ENCODE results near the gene TMC5. TPM values are rescaled to one million over a fixed set of nuclear protein-coding genes. Genes with fewer than 3 reads are reported as not detected.
A peak's percentile ranks its signal among the peaks of the same experiment; 100 is the strongest.

The TMC5 gene
- total and polyA plus RNA-seq, 2 of the 13 experiments (the other 11 are each of a cell fraction or from before 2014, with no cell fraction given): 0.09 to 0.41 TPM

DNA sequence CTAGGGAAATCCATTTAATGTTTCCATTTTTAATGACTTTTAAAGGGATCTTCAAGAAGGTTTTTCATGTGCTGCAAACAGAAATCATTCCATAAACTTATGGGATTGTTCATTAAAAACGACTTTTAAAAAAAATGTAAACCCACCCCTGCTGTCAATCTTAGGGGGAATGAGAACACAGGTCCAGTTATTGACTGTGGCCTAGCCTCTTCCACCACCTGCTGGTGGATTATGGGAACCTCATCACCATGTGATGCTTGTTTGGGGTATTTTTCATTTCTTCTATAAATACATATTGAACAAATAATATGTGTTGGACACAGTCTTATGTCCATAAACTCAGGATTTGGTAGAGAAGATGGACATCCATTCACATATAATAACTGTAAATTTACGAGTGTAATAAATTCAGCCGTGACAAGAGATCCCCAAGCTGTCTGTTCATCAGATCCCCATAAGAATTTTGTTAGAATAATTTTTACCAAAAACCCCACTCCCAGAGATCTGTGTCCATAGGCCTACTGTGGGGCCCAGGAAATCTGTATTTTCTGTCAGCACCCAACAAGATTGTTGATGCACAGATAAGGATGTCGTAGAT is 42.0 kb upstream of the TMC5 start:
- FAIRE-seq: peak; percentile 82
- ChIA-PET POLR2A (no interaction called here), CTCF (ENCODE audit: low intra/inter-chr PET ratio, low total read pairs) (interaction anchor here (1.3 to 2.5 kb wide), 6 partner anchors 152 to 392 kb away, joined by 5 to 65 read pairs (median 10); partner anchors contain the start of genes SYT17 and TMC7)
- TF ChIP-seq MIXL1 (CRISPR knock-in tag; IDR thresholded peaks at IDR 0.05) (peak; percentile 84), GATAD2A (CRISPR knock-in tag; IDR thresholded peaks at IDR 0.05) (0 out of 2 replicates have a peak, but pooled peaks have one; percentile 36), FOXA3 (CRISPR knock-in tag; IDR thresholded peaks at IDR 0.05) (peak; percentile 35; the same call in 1 of the 2 replicates), RAD21 (CRISPR knock-in tag; IDR thresholded peaks at IDR 0.05) (peak; percentile 90), GATAD1 (CRISPR knock-in tag; IDR thresholded peaks at IDR 0.05) (0 out of 2 replicates have a peak, but pooled peaks have one; percentile 19), KLF9 (CRISPR knock-in tag; IDR thresholded peaks at IDR 0.05; ENCODE audit: low read depth) (peak; percentile 49; the same call in 1 of the 2 replicates), ZNF296 (CRISPR knock-in tag; conservative IDR thresholded peaks at IDR 0.05) (no peak), MAZ (IDR thresholded peaks at IDR 0.05; ENCODE audit: borderline replicate concordance, low read depth, low read length) (peak; percentile 34; the same call in 1 of the 2 replicates), MAZ (CRISPR knock-in tag; IDR thresholded peaks at IDR 0.05; ENCODE audit: low read depth) (no peak), SSRP1 (CRISPR knock-in tag; IDR thresholded peaks at IDR 0.05) (no peak), ZNF562 (CRISPR knock-in tag; IDR thresholded peaks at IDR 0.05; ENCODE audit: borderline replicate concordance) (no peak), SMC3 (IDR thresholded peaks at IDR 0.05; ENCODE audit: low read length) (peak; percentile 99), YEATS2 (CRISPR knock-in tag; IDR thresholded peaks at IDR 0.05; ENCODE audit: borderline replicate concordance) (peak; percentile 17; the same call in 1 of the 2 replicates), RCOR2 (CRISPR knock-in tag; IDR thresholded peaks at IDR 0.05) (no peak), RXRB (CRISPR knock-in tag; IDR thresholded peaks at IDR 0.05; ENCODE audit: borderline replicate concordance) (0 out of 2 replicates have a peak, but pooled peaks have one; percentile 9), IRF2 (CRISPR knock-in tag; IDR thresholded peaks at IDR 0.05) (0 out of 2 replicates have a peak, but pooled peaks have one; percentile 33), PHF5A (CRISPR knock-in tag; IDR thresholded peaks at IDR 0.05; ENCODE audit: low read depth, unreplicated experiment) (peak; percentile 47)
- TF ChIP-seq, protein P1, sequence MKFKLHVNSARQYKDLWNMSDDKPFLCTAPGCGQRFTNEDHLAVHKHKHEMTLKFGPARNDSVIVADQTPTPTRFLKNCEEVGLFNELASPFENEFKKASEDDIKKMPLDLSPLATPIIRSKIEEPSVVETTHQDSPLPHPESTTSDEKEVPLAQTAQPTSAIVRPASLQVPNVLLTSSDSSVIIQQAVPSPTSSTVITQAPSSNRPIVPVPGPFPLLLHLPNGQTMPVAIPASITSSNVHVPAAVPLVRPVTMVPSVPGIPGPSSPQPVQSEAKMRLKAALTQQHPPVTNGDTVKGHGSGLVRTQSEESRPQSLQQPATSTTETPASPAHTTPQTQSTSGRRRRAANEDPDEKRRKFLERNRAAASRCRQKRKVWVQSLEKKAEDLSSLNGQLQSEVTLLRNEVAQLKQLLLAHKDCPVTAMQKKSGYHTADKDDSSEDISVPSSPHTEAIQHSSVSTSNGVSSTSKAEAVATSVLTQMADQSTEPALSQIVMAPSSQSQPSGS (CRISPR knock-in tag; IDR thresholded peaks at IDR 0.05): peak; percentile 46; the same call in 1 of the 2 replicates
- TF ChIP-seq, protein P2, sequence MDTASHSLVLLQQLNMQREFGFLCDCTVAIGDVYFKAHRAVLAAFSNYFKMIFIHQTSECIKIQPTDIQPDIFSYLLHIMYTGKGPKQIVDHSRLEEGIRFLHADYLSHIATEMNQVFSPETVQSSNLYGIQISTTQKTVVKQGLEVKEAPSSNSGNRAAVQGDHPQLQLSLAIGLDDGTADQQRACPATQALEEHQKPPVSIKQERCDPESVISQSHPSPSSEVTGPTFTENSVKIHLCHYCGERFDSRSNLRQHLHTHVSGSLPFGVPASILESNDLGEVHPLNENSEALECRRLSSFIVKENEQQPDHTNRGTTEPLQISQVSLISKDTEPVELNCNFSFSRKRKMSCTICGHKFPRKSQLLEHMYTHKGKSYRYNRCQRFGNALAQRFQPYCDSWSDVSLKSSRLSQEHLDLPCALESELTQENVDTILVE (CRISPR knock-in tag; IDR thresholded peaks at IDR 0.05): peak; percentile 55; the same call in 1 of the 2 replicates
- TF ChIP-seq, protein P3, sequence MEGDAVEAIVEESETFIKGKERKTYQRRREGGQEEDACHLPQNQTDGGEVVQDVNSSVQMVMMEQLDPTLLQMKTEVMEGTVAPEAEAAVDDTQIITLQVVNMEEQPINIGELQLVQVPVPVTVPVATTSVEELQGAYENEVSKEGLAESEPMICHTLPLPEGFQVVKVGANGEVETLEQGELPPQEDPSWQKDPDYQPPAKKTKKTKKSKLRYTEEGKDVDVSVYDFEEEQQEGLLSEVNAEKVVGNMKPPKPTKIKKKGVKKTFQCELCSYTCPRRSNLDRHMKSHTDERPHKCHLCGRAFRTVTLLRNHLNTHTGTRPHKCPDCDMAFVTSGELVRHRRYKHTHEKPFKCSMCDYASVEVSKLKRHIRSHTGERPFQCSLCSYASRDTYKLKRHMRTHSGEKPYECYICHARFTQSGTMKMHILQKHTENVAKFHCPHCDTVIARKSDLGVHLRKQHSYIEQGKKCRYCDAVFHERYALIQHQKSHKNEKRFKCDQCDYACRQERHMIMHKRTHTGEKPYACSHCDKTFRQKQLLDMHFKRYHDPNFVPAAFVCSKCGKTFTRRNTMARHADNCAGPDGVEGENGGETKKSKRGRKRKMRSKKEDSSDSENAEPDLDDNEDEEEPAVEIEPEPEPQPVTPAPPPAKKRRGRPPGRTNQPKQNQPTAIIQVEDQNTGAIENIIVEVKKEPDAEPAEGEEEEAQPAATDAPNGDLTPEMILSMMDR (CRISPR knock-in tag; IDR thresholded peaks at IDR 0.05): peak; percentile 92
- TF ChIP-seq, protein P4, sequence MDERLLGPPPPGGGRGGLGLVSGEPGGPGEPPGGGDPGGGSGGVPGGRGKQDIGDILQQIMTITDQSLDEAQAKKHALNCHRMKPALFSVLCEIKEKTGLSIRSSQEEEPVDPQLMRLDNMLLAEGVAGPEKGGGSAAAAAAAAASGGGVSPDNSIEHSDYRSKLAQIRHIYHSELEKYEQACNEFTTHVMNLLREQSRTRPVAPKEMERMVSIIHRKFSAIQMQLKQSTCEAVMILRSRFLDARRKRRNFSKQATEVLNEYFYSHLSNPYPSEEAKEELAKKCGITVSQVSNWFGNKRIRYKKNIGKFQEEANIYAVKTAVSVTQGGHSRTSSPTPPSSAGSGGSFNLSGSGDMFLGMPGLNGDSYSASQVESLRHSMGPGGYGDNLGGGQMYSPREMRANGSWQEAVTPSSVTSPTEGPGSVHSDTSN (CRISPR knock-in tag; IDR thresholded peaks at IDR 0.05): peak; percentile 51; the same call in 1 of the 2 replicates

More for the DNA sequence above, 42.0 kb upstream of the TMC5 start:
- H3K4me2 ChIP-seq (ENCODE audit: low read depth, low read length): no peak overlapping the region
- BruUV-seq (replicated peaks): no TSS peak
- peaks cover 13% of the 10 kb centered on the region for H3K4me1 ChIP-seq (ENCODE audit: insufficient read depth, low read length)
- H4K20me1 ChIP-seq (ENCODE audit: insufficient read depth, low read length): no peaks in the 10 kb centered on the region
- no peak overlapping the region for H3K4me3 ChIP-seq (replicated peaks in 1 of 3; ENCODE audit: insufficient read depth in 1 of 3, low read depth in 2 of 3, low read length in 3 of 3)
- WGBS (ENCODE audit: low lambda C conversion rate): 1% methylated on average over 4 of the region's 4 CpGs
- no peaks in the 10 kb centered on the region for H3K79me2 ChIP-seq (ENCODE audit: insufficient read depth, low read length)
- in situ Hi-C loops (cut with HindIII; ENCODE audit: extremely low pct_ligation_motif_present, low pct_unique_long_range_greater_than_20kb): loop anchor here (5.0 to 10.0 kb wide), 3 partner anchors 153 to 391 kb away; partner anchors contain the start of gene TMC7
- no peak overlapping the region for H3K27ac ChIP-seq (ENCODE audit: extremely low read length, insufficient read depth, low read length)
- no peak overlapping the region for H3K9ac ChIP-seq (ENCODE audit: insufficient read depth, low read depth, low read length)
- H3K9me3 ChIP-seq (ENCODE audit: low read length): no peaks in the 10 kb centered on the region
- intact Hi-C loops (cut with micrococcal nuclease; ENCODE audit: unreplicated experiment): loop anchor here (1.0 to 5.0 kb wide), 4 partner anchors 161 to 393 kb away; partner anchors contain the start of genes SYT17 and TMC7
- H2AFZ ChIP-seq (ENCODE audit: low read length): no peak overlapping the region
- ATAC-seq (peak; percentile 83), DNase-seq (ENCODE audit: low spot score) (peak; percentile 60)
- H3K27me3 ChIP-seq (ENCODE audit: control insufficient read depth in 1 of 2, insufficient read depth in 2 of 2, low read length in 2 of 2): 0 out of 5 replicates have a peak, but pooled peaks cover 1 to 4% of the 10 kb centered on the region in 2 experiments
- no peaks in the 10 kb centered on the region for H3K36me3 ChIP-seq (replicated peaks in 1 of 2; ENCODE audit: control insufficient read depth in 1 of 2, insufficient read depth in 2 of 2, low read length in 2 of 2)
